ENCODE measurements around the gene RACK1.
"Not testable (repeated sequence)": the region's sequence is repeated elsewhere in the genome, so short reads cannot be mapped to it uniquely, and the experiment has no call there.

RACK1 gene

GRCh38 chr5:181233088-181233800 lies 10.5 kb downstream of the RACK1 start:
- no peak for DNase-seq

GRCh38 chr5:181232593-181232992 lies 11.1 kb downstream of the RACK1 start:
- no peak for DNase-seq

DNA sequence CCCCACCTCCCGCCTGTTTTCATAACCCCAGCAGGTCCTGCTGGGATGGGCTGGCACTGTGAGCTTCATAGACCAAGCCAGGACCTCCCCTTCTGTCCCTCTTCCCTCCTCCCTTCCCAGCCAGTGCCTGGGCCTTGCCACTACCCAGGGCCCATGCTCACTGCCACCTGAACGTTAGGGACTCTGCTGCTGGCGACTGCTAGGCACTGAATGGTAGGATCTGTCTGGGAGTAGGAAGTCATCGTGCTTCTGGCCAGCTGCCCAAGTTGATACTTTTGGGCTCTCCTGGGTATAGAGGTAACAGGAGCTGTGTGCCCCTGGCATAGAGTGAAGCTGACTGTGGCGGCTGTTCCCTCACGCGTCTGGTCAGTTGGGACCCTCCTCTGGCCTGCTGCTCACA lies 12.3 kb downstream of the RACK1 start:
- no peak for DNase-seq

- no peak for DNase-seq
Measured at GRCh38 chr5:181230551-181230950, 13.2 kb downstream of the RACK1 start.

GRCh38 chr5:181229996-181230395 lies 13.7 kb downstream of the RACK1 start:
- DNase-seq: no peak

DNA sequence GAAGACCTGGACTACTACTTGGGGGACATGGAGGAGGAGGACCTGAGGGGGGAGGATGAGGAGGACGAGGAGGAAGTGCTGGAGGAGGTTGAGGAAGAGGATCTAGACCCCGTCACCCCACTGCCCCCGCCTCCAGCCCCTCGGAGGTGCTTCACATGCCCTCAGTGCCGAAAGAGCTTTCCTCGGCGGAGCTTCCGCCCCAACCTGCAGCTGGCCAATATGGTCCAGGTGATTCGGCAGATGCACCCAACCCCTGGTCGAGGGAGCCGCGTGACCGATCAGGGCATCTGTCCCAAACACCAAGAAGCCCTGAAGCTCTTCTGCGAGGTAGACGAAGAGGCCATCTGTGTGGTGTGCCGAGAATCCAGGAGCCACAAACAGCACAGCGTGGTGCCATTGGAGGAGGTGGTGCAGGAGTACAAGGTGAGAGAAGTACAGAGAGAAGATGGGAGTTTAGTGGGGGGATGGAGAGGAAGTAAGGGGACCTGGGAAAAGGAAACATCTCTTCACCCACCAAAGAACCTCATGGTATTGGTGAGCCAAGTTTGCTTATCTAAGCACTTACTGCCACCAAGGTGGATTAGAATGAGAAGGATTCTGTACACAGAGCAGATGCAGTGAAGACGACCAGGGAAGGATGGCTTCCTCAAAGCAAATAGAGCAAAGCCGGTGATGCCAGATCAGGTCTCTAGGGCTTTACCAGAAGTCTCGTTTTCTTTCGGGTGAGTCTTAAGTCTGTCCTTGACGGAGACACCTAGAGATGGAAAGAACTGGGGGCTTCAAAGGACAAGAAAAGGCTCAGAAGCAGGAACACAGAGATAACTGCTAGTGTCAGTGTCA lies 19.1 kb downstream of the RACK1 start:
- DNase-seq: peak; percentile 24

GRCh38 chr5:181223729-181224389 lies 19.8 kb downstream of the RACK1 start:
- DNase-seq: no peak

DNA sequence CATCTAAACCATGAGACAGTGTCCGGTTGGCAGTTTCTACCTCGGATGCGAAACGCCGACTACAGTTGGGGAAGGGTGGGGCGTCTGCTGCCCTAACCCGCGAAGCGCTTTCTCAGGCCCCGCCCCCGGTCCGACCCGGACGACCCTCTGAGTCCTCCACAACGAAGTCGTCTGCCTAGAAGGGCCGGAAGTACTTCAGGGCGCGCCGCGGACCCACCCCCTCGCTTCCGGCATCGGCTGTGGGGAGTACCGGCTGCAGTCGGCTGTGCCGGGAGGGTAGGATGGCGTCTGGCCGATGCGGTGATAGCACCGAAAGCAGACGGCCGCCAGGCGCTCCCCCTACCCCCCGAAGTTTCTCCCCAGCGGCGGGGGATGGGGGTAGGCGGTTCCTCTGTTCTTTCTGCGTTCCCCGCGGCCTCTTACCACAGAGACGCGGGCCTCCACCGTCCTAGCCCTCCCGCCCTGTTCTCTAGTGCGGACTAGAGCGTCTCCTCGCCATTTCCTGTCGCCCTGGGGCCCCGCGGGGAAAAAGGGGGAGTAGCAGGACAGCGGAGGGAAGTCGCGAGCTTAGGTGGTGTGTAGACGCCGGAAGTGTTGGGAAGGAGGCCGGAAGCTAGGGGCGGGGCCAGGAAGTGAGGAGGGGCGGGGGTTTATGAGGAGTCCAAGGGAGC lies 20.5 kb downstream of the RACK1 start, which contains the start of gene TRIM41:
Gene TRIM41, plus strand, starts transcription at position 224 of the 671 bp plus-strand sequence. CDS start 719 bp downstream, outside the sequence.
- DNase-seq: peak; percentile 96

GRCh38 chr5:181222630-181223057 lies 21.1 kb downstream of the RACK1 start:
- no peak for DNase-seq

GRCh38 chr5:181221792-181222629 lies 21.7 kb downstream of the RACK1 start:
- DNase-seq: peak; percentile 98

GRCh38 chr5:181221105-181221791 lies 22.5 kb downstream of the RACK1 start:
- peak; percentile 50 for DNase-seq

DNA sequence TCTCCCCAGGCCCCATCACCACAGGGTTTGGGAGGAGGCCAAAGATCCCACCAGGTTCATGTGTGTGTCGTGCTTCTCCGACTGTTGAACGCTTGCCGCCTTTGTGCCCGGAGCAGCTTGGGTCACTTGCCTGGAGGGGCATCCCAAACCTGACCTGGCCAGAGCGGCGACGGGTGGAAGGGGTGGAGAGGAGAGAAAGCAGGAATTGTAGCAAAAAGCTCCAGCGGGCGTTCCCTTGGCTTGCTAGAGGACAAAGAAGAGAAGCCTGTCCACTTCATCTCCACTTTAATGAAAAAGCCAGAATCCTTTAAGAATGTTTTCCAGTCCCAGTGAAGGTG lies 23.6 kb downstream of the RACK1 start:
- DNase-seq: no peak

GRCh38 chr5:181219262-181220177 lies 24.2 kb downstream of the RACK1 start:
- DNase-seq: no peak

DNA sequence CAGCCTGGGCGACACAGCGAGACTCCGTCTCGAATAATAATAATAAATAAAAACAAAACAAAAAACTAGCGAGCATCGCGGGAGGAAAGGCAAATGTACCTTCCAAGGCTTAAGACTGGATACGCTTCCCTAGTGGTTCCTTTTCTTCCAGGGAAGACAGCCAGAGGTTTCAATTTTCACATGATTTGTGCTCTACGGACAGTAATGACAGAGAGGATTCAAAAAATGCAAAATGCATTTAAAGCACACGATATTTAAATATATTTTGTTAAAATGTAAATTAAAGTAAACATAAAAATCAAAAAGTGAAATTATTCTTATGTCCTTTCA lies 24.9 kb downstream of the RACK1 start:
- no peak for DNase-seq

DNA sequence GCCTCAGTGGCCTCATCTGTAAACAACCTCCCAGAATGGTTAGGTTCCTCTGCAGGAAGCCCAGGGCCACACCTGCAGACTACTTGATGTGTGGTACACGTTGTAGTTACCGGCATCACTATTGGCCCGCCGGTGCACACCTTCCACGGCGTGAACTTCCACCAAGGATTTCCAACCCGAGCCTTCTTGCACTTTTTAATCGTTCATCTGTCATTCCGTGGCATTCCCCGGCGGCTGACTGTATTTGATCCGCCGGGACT lies 26.0 kb downstream of the RACK1 start:
- peak; percentile 38 for DNase-seq

DNA sequence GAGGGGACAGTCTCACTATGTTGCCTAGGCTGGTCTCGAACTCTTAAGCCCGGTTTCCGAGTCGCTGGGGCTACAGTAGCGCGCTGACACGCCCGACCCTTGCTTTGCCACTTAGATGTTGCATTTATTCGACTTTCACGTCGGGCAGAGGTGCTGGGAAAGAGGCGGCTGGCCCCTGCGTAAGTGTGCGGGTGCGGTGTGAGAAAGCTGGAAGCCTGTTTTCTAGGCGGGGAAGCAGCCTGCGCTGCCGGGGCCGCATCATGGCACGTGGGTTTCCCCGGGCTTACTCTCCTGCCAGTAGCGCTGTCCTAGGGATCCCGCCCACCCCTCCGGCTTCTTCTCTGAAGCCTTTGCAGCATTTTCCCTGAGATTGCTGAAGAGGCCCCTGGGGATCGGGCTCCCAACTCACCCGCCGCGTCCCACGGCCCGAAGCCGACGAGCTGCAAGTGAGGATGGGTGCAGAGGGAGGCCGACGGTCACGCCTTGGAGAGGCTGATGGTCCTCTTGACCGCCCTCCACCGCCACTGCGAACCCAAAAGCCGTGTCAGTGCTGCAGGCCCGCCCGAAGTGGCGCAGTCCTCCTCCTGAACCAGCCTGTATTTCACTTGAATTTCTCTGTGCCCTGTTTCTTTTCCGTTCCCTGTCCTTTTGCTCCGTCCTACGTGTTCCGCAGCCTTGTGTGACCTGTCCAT lies 26.4 kb downstream of the RACK1 start:
- peak; percentile 63 for DNase-seq

- DNase-seq: no peak
Measured at GRCh38 chr5:181215997-181216989, 27.4 kb downstream of the RACK1 start.

DNA sequence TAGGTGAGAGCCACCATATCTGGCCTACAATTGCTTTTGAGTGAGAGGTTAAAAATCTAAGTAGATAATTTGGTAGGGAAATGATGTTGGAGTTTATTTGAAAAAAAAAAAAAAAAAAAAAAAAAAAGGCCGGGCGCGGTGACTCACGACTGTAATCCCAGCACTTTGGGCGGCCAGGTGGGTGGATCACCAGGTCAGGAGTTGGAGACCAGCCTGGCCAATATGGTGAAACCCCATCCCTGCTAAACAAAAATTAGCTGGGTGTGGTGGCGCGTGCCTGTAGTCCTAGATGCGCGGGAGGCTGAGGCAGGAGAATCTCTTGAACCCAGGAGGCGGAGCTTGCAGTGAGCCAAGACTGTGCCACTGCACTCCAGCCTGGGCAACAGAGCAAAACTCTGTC lies 29.5 kb downstream of the RACK1 start:
- not testable (repeated sequence) for DNase-seq

DNA sequence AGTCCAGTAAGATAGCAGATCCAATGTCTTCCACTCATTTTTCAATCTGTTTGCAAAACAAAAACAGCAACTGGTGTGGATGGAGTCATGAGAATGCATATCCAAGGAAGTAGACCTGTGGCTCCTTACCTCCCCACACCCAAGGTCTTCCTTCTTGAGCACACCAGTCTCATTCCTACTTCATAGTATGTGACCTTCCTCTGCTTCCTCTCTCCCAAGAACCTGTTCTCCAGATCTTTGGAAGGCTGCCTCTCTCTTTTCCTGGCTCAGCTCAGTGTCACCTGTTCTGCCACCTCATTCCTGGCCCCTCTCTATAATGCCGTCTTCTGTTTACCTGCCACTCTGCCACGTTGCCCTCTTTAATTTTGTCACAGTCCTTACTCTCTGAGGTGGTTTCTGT lies 30.8 kb downstream of the RACK1 start:
- no peak for DNase-seq
